HCT116 (cell line): ENCODE results near the gene SLC47A1. TPM values are rescaled to one million over a fixed set of nuclear protein-coding genes. Genes with fewer than 3 reads are reported as not detected.
A peak's percentile ranks its signal among the peaks of the same experiment; 100 is the strongest.

Experiments used
- ATAC-seq: fragments of 200-7000 bp; cut with Tn5 transposase; 2 replicates; pipeline ENCODE4 v1.9.1; 2020; ENCODE audit warnings: mild to moderate bottlenecking, moderate library complexity
- BruUV-seq: library from RNA; stranded (reverse); fragments of 400-500 nt; replicated peaks from 2 replicates; lab custom pipeline; 2021; lab: Mats Ljungman, UMichigan
- CTCF ChIA-PET: fragments of 300-600 bp; sonication (Branson Sonifier 250); formaldehyde crosslinking; loops from one replicate; lab custom pipeline; 2021; ENCODE audit warnings: antibody characterized with exemption; lab: Charles Lee
- POLR2A ChIA-PET: fragments of 300-600, 350-600 bp; sonication (Branson Sonifier 250); formaldehyde crosslinking; loops from one replicate; lab custom pipeline; 2021; ENCODE audit warnings: antibody characterized with exemption; lab: Charles Lee
- RAD21 ChIA-PET, 2 experiments: fragments of 300-600 bp; sonication (Branson Sonifier 250); formaldehyde crosslinking; loops; one replicate each; lab custom pipeline; 2023; ENCODE audit warnings: low total read pairs in 2 of 2; ENCODE audit not compliant: uncharacterized antibody in 2 of 2, unreplicated experiment in 2 of 2, low non-redundant PET in 1 of 2; lab: Charles Lee
- DNase-seq: peaks from one replicate; pipeline ENCODE4 v3.0.0-alpha.2; 2010; ENCODE audit warnings: low read depth, low spot score
- H2AFZ ChIP-seq: fragments of 200-600 bp; shearing (Covaris generic), sonication (generic); 2 replicates; pipeline ENCODE4 v1.6.1; 2017; ENCODE audit warnings: low read depth, mixed run types, mixed read lengths, antibody characterized with exemption, low read length; ENCODE audit not compliant: poor library complexity, severe bottlenecking
- H3K27ac ChIP-seq: 2 replicates; pipeline ENCODE4 v1.5.1; 2012; ENCODE audit warnings: low read depth, low read length
- H3K27me3 ChIP-seq: fragments of 200-600 bp; sonication (generic); 2 replicates; pipeline ENCODE4 v1.6.1; 2016; ENCODE audit warnings: mixed run types, low read length, mixed read lengths; ENCODE audit not compliant: insufficient read depth
- H3K36me3 ChIP-seq, 2 experiments: fragments of 200-500 bp in 1 of 2; fragments of 200-600 bp in 1 of 2; sonication (Bioruptor generic) in 1 of 2; sonication (generic) in 1 of 2; 2 replicates each; pipeline versions ENCODE4 v1.5.1 to v1.6.1; 2014 to 2016; ENCODE audit warnings: low read length in 2 of 2, inconsistent platforms in 1 of 2, mixed read lengths in 1 of 2, mixed run types in 1 of 2; ENCODE audit not compliant: insufficient read depth in 2 of 2, control insufficient read depth in 1 of 2
- H3K4me1 ChIP-seq, 2 experiments: fragments of 200-600 bp in 1 of 2; sonication (generic) in 1 of 2; 2 replicates each; pipeline versions ENCODE4 v1.5.1 to v1.6.1; 2012 to 2017; ENCODE audit warnings: low read length in 2 of 2, inconsistent platforms in 1 of 2, mild to moderate bottlenecking in 1 of 2, mixed read lengths in 1 of 2, mixed run types in 1 of 2, moderate library complexity in 1 of 2; ENCODE audit not compliant: insufficient read depth in 2 of 2, control insufficient read depth in 1 of 2
- H3K4me2 ChIP-seq: fragments of 200-600 bp; sonication (generic); 2 replicates; pipeline ENCODE4 v1.6.1; 2017; ENCODE audit warnings: mixed run types, low read length, mixed read lengths
- H3K4me3 ChIP-seq, 2 experiments: fragments of 200-600 bp in 1 of 2; sonication (generic) in 1 of 2; replicated peaks in 1 of 2; 2 replicates each; pipeline ENCODE4 v1.5.1; 2011 to 2016; ENCODE audit warnings: low read length in 2 of 2, control low read depth in 1 of 2, low read depth in 1 of 2, mild to moderate bottlenecking in 1 of 2, mixed read lengths in 1 of 2, mixed run types in 1 of 2
- H3K79me2 ChIP-seq: fragments of 200-600 bp; sonication (generic); 2 replicates; pipeline ENCODE4 v1.6.1; 2017; ENCODE audit warnings: mild to moderate bottlenecking, mixed run types, low read length, moderate library complexity, mixed read lengths; ENCODE audit not compliant: insufficient read depth
- H3K9ac ChIP-seq: fragments of 200-600 bp; sonication (generic); 2 replicates; pipeline ENCODE4 v1.6.1; 2016; ENCODE audit warnings: low read length, mixed read lengths
- H3K9me2 ChIP-seq: fragments of 200-600 bp; sonication (generic), shearing (Covaris generic); 2 replicates; pipeline ENCODE4 v1.6.1; 2017; ENCODE audit warnings: mixed run types, mild to moderate bottlenecking, moderate library complexity; ENCODE audit not compliant: insufficient read depth
- H3K9me3 ChIP-seq, 2 experiments: fragments of 200-500 bp in 1 of 2; fragments of 200-600 bp in 1 of 2; sonication (Bioruptor generic) in 1 of 2; sonication (generic) in 1 of 2; 2 replicates each; pipeline ENCODE4 v1.6.1; 2014 to 2017; ENCODE audit warnings: low read length in 2 of 2, mixed read lengths in 2 of 2, inconsistent platforms in 1 of 2, low read depth in 1 of 2, mild to moderate bottlenecking in 1 of 2, mixed run types in 1 of 2, moderate library complexity in 1 of 2; ENCODE audit not compliant: control insufficient read depth in 1 of 2, insufficient read depth in 1 of 2
- H4K20me1 ChIP-seq: fragments of 200-600 bp; sonication (generic), shearing (Covaris generic); 2 replicates; pipeline ENCODE4 v1.6.1; 2017; ENCODE audit warnings: mixed run types, mild to moderate bottlenecking, moderate library complexity; ENCODE audit not compliant: insufficient read depth
- CBX3 ChIP-seq: IDR thresholded peaks from 2 replicates; pipeline ENCODE4 v1.6.1; 2012; ENCODE audit warnings: low read depth
- CTCF ChIP-seq, 3 experiments: fragments of 200-600 bp in 1 of 3; sonication (generic) in 1 of 3; IDR thresholded peaks in 2 of 3; conservative IDR thresholded peaks in 1 of 3; 2 replicates each; pipeline ENCODE4 v1.5.1; 2012 to 2017; ENCODE audit warnings: low read depth in 2 of 3, low read length in 2 of 3, antibody characterized with exemption in 1 of 3, borderline replicate concordance in 1 of 3, control low read depth in 1 of 3, mild to moderate bottlenecking in 1 of 3, mixed read lengths in 1 of 3, mixed run types in 1 of 3, moderate library complexity in 1 of 3; ENCODE audit not compliant: insufficient read depth in 1 of 3
- EGR1 ChIP-seq: IDR thresholded peaks from 2 replicates; pipeline ENCODE4 v1.6.1; 2012; ENCODE audit warnings: low read depth
- EZH2 ChIP-seq: fragments of 200-600 bp; sonication (generic); IDR thresholded peaks from 2 replicates; pipeline ENCODE4 v1.6.1; 2017; ENCODE audit warnings: antibody characterized with exemption, mixed run types
- JUND ChIP-seq: IDR thresholded peaks from 2 replicates; pipeline ENCODE4 v1.6.1; 2012
- POLR2A ChIP-seq: IDR thresholded peaks from 2 replicates; pipeline ENCODE4 v1.7.0; 2011; ENCODE audit warnings: borderline replicate concordance; ENCODE audit not compliant: insufficient read depth, insufficient read length; ENCODE audit errors: extremely low read depth
- SIN3A ChIP-seq: IDR thresholded peaks from 2 replicates; pipeline ENCODE4 v1.6.1; 2012; ENCODE audit warnings: low read depth
- TCF7L2 ChIP-seq: IDR thresholded peaks from 2 replicates; pipeline ENCODE4 v1.7.0; 2011; ENCODE audit warnings: borderline replicate concordance, inconsistent platforms; ENCODE audit not compliant: insufficient read depth, insufficient read length; ENCODE audit errors: extremely low read depth
- YY1 ChIP-seq: IDR thresholded peaks from 2 replicates; pipeline ENCODE4 v1.6.1; 2011; ENCODE audit warnings: low read length, low read depth, moderate library complexity, mild to moderate bottlenecking; ENCODE audit not compliant: insufficient replicate concordance; ENCODE audit errors: extremely low read depth
- ZNF274 ChIP-seq: fragments of 200-500 bp; sonication (Bioruptor generic); IDR thresholded peaks from 2 replicates; pipeline ENCODE4 v1.6.1; 2014; ENCODE audit warnings: mild to moderate bottlenecking, low read depth, low read length, inconsistent platforms
- intact Hi-C: fragments of 100-400 bp; cut with micrococcal nuclease; formaldehyde crosslinking; loops from 2 replicates; pipeline ENCODE4 v1.10.0; 2022
- total RNA-seq: library from RNA; stranded (reverse); gene quantifications from one replicate; pipeline ENCODE4 v1.2.1, GENCODE V29; 2021; ENCODE audit not compliant: unreplicated experiment
- TF ChIP-seq, protein P1 (sequence below): IDR thresholded peaks from 2 replicates; pipeline ENCODE4 v1.6.1; 2012

SLC47A1 gene
- total RNA-seq, 1 experiment from 2014 or later = 0.17 TPM

DNA sequence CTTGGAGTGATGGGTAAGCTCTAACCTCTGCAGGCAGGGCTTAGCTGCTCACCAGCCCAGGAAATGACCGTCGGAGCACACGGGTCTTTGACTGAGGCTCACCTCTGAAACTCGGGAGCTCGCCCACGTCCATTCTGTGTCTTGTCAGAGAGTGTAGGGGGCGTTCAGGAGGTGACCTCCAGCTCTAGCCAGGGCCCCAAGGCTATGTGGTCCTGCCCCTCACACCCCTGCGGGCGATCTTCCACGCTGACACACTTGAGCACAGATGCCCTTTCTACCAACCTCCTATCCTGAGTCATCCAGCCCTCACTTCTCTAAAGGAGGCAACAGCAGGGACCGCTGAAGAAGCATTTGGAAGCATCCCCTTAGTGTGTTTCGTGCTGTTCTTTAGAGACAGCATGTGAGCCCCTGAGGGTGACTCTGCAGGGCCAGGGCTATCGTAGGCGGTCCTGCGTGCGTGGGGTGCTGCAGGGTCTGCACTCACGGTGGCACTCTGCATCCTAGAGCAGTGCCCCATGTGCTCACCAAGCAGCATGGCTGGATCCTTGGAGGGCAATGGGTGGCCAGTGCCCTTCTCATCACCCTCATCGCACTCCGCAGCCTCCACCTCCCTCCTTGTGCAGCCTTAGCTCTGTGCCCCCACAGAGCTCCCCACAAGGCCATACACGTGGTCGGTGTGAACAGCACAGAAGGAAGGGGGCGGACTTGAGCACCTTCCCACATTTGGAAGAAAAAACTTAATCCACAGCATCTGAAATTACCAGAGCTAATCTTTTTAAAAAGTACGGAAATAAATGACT, 33.8 kb downstream of the SLC47A1 start:
- intact Hi-C loops = no loop called here
- RAD21 ChIA-PET = no interaction called here
- no peaks in the 10 kb centered on the region for H3K9me3 ChIP-seq
- H3K4me1 ChIP-seq = peaks cover 0 to 5% of the 10 kb centered on the region in 2 experiments; a peak in 1 of 4 replicates
- H3K79me2 ChIP-seq = no peaks in the 10 kb centered on the region
- BruUV-seq = no TSS peak
- POLR2A ChIA-PET = no interaction called here
- TF ChIP-seq TCF7L2 = no peak
- peak in 2 of 3 experiments; percentile 15 to 21; a peak in 1 of 6 replicates for TF ChIP-seq CTCF (IDR thresholded peaks at IDR 0.05 in 2 of 3, conservative IDR thresholded peaks at IDR 0.05 in 1 of 3; ENCODE audit: borderline replicate concordance in 1 of 3, insufficient read depth in 1 of 3, low read depth in 2 of 3, low read length in 2 of 3)
- DNase-seq (no peak), ATAC-seq (no peak; the same call in 1 of the 2 replicates)
- no peak overlapping the region for H3K9ac ChIP-seq
- CTCF ChIA-PET = no interaction called here
- H3K36me3 ChIP-seq = no peaks in the 10 kb centered on the region
- no peaks in the 10 kb centered on the region for H3K9me2 ChIP-seq
- no peak overlapping the region for H3K4me3 ChIP-seq
- H3K27me3 ChIP-seq = no peaks in the 10 kb centered on the region
- H2AFZ ChIP-seq = no peak overlapping the region
- H3K27ac ChIP-seq = no peak overlapping the region
- no peaks in the 10 kb centered on the region for H4K20me1 ChIP-seq
- no peak overlapping the region for H3K4me2 ChIP-seq

- no peak overlapping the region for H3K4me3 ChIP-seq
- H3K27me3 ChIP-seq = no peaks in the 10 kb centered on the region
- H3K36me3 ChIP-seq = no peaks in the 10 kb centered on the region
- ChIA-PET CTCF (no interaction called here), POLR2A (no interaction called here), RAD21 (no interaction called here)
- H3K9ac ChIP-seq = no peak overlapping the region
- H3K9me2 ChIP-seq = no peaks in the 10 kb centered on the region
- H3K4me1 ChIP-seq = peaks cover 0 to 5% of the 10 kb centered on the region in 2 experiments; a peak in 1 of 4 replicates
- intact Hi-C loops = no loop called here
- no peak overlapping the region for H3K27ac ChIP-seq
- TF ChIP-seq, protein P1, sequence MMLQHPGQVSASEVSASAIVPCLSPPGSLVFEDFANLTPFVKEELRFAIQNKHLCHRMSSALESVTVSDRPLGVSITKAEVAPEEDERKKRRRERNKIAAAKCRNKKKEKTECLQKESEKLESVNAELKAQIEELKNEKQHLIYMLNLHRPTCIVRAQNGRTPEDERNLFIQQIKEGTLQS = no peak
- no peak for TF ChIP-seq POLR2A
- no peak for TF ChIP-seq ZNF274
- no peak for TF ChIP-seq JUND
- no peak for TF ChIP-seq TCF7L2
- no peak for TF ChIP-seq YY1
- no peak for TF ChIP-seq EGR1
- no peak for TF ChIP-seq CBX3
- TF ChIP-seq SIN3A = no peak
- no peak for TF ChIP-seq EZH2
- no peak overlapping the region for H2AFZ ChIP-seq
- ATAC-seq (no peak), DNase-seq (no peak)
- no peaks in the 10 kb centered on the region for H3K9me3 ChIP-seq
- no peaks in the 10 kb centered on the region for H4K20me1 ChIP-seq
- no TSS peak for BruUV-seq
- H3K79me2 ChIP-seq = no peaks in the 10 kb centered on the region
- H3K4me2 ChIP-seq = no peak overlapping the region
Observed at GRCh38 chr17:19568016-19568350, 34.3 kb downstream of the SLC47A1 start.
